ENCODE results near the gene SGCG. TPM values are rescaled to one million over a fixed set of nuclear protein-coding genes. Genes with fewer than 3 reads are reported as not detected.

The SGCG gene
- total and polyA plus RNA-seq, 2 of the 4 experiments (the other 2 are of a cell fraction): under 0.01 TPM; not detected in 1

DNA sequence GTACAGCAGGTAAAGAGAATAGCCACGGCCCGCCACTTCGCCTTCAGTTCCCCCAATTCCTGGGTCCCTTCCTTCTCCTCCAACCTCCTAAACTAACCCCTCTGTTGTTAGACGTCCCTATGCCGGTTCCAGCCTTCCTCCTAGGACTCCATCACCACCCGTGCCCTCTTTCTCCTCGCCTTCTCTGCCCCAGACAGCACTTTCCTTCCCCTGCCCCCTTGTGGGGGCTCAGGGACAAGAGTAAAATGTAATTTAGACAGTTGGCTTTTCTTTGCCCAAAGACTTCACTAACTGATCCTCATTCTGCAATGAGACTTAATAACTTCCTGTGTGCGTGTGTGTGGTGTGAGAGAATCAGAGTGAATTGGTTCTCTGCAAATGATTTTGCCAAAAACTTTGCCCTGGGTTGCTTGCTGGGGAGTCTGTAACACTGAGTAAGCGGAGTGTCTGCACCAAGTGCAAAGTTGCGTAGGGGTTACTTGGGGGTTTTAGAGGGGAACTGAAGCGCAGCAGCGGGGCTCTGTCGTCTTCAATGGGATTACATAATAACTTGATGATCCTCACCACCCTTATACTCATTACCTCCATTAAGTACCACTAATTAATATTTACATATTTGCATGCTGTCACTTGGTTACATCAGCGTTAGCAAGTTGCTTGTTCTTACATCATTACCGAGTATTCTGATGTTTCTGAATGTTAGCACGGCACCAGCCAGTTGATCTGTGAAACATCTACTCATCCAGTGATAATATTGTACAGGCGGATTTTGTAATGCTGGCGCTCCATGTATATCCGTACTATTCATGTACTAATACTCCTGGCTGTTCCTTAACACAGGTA lies 19.9 kb upstream of the SGCG start:
- no peaks in the 10 kb centered on the region; the same call in 1 of the 2 replicates for H3K4me1 ChIP-seq (ENCODE audit: control insufficient read depth, insufficient read depth, low read length)
- H3K4me2 ChIP-seq (ENCODE audit: low read depth, low read length): no peak overlapping the region; the same call in 1 of the 2 replicates
- no peaks in the 10 kb centered on the region for H3K79me1 ChIP-seq (ENCODE audit: low read depth in 1 of 2, low read length in 2 of 2)
- H2AK9ac ChIP-seq (replicated peaks; ENCODE audit: low read depth, low read length, poor library complexity): no peak overlapping the region
- TF ChIP-seq, protein P1, sequence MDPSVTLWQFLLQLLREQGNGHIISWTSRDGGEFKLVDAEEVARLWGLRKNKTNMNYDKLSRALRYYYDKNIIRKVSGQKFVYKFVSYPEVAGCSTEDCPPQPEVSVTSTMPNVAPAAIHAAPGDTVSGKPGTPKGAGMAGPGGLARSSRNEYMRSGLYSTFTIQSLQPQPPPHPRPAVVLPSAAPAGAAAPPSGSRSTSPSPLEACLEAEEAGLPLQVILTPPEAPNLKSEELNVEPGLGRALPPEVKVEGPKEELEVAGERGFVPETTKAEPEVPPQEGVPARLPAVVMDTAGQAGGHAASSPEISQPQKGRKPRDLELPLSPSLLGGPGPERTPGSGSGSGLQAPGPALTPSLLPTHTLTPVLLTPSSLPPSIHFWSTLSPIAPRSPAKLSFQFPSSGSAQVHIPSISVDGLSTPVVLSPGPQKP (IDR thresholded peaks at IDR 0.05; ENCODE audit: borderline replicate concordance, low read depth, low read length): no peak
- no peak for TF ChIP-seq RAD21 (IDR thresholded peaks at IDR 0.05; ENCODE audit: low read length)
- no peak for TF ChIP-seq MXI1 (IDR thresholded peaks at IDR 0.05; ENCODE audit: borderline replicate concordance, low read depth, low read length)
- TF ChIP-seq, protein P2, sequence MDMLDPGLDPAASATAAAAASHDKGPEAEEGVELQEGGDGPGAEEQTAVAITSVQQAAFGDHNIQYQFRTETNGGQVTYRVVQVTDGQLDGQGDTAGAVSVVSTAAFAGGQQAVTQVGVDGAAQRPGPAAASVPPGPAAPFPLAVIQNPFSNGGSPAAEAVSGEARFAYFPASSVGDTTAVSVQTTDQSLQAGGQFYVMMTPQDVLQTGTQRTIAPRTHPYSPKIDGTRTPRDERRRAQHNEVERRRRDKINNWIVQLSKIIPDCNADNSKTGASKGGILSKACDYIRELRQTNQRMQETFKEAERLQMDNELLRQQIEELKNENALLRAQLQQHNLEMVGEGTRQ (IDR thresholded peaks at IDR 0.05; ENCODE audit: low read depth, low read length): no peak
- TF ChIP-seq POLR2A (IDR thresholded peaks at IDR 0.05; ENCODE audit: low read depth, low read length): no peak
- TF ChIP-seq RFX5 (IDR thresholded peaks at IDR 0.05; ENCODE audit: low read depth, low read length): no peak
- H3K14ac ChIP-seq (replicated peaks; ENCODE audit: low read depth, low read length): no peak overlapping the region
- no peaks in the 10 kb centered on the region for H4K20me1 ChIP-seq (ENCODE audit: insufficient read depth, low read length)
- H2BK20ac ChIP-seq (ENCODE audit: low read depth, low read length): no peak overlapping the region
- no peak overlapping the region for H3K56ac ChIP-seq (ENCODE audit: extremely low read depth, insufficient read depth, low read length)
- no peak overlapping the region for H3K27ac ChIP-seq (ENCODE audit: insufficient read depth, low read length)
- no peak overlapping the region for H3K18ac ChIP-seq (ENCODE audit: low read depth, low read length)
- H3K9me1 ChIP-seq (ENCODE audit: insufficient read depth, low read length): no peaks in the 10 kb centered on the region
- no peak overlapping the region for H2BK120ac ChIP-seq (ENCODE audit: low read depth, low read length)
- no peaks in the 10 kb centered on the region for H3K36me3 ChIP-seq (ENCODE audit: control insufficient read depth, insufficient read depth, low read length)
- peaks cover 19% of the 10 kb centered on the region for H3K27me3 ChIP-seq (ENCODE audit: control insufficient read depth, insufficient read depth, low read length)
- H2AFZ ChIP-seq (replicated peaks; ENCODE audit: low read length, poor library complexity): peak overlapping the region; percentile 72
- no peak overlapping the region for H3K9ac ChIP-seq (ENCODE audit: low read depth, low read length)
- no peak overlapping the region for H3K4ac ChIP-seq (ENCODE audit: low read depth, low read length)
- no TSS peak for BruUV-seq (replicated peaks)
- no peak overlapping the region for H4K91ac ChIP-seq (ENCODE audit: insufficient read depth, low read depth, low read length)
- no peak overlapping the region for H3K23ac ChIP-seq (ENCODE audit: low read depth, low read length)
- H4K8ac ChIP-seq (ENCODE audit: low read depth in 2 of 2, low read length in 2 of 2): no peak overlapping the region
- dilution Hi-C loops (cut with HindIII; ENCODE audit: low sequenced_read_pairs, unreplicated experiment) (no loop called here), in situ Hi-C loops (cut with MboI; ENCODE audit: low sequenced_read_pairs) (loop anchor here (25.0 kb wide), 1 partner anchor 1524 kb away; no protein-coding TSS in a partner anchor), intact Hi-C loops (cut with micrococcal nuclease) (no loop called here)
- no peak overlapping the region for H2AK5ac ChIP-seq (ENCODE audit: low read depth, low read length)
- ChIA-PET CTCF (no interaction called here), POLR2A (ENCODE audit: unreplicated experiment) (no interaction called here)
- H4K5ac ChIP-seq (ENCODE audit: low read depth, low read length): no peak overlapping the region
- H2BK15ac ChIP-seq (ENCODE audit: low read depth, low read length): no peak overlapping the region
- no CpG with 5 or more reads among the region's 19 CpGs for WGBS, 2 experiments (ENCODE audit: extremely low coverage in 2 of 2, insufficient read length in 1 of 2)
- ATAC-seq (ENCODE audit: low read depth) (no peak), DNase-seq (no peak)
- no peak overlapping the region for H3K4me3 ChIP-seq (ENCODE audit: insufficient read depth, low read depth, low read length)
- no peaks in the 10 kb centered on the region for H3K9me3 ChIP-seq (ENCODE audit: control insufficient read depth, insufficient read depth, low read length)
- H2BK5ac ChIP-seq (ENCODE audit: low read depth, low read length, poor library complexity, severe bottlenecking): no peak overlapping the region
